Ovary (tissue), 9 donors: Measurements from ENCODE around the gene THAP6. TPM values are rescaled to one million over a fixed set of nuclear protein-coding genes. Genes with fewer than 3 reads are reported as not detected.

ENCODE experiments used
- DNase-seq, 5 donors: peaks; one replicate each; pipeline ENCODE4 v3.0.0-alpha.2; 2019 to 2020
- H3K27ac ChIP-seq, 2 donors: fragments of 200-600 bp; one replicate each; pipeline versions ENCODE4 v1.5.1 to v1.8.0; 2019 to 2022
- H3K27me3 ChIP-seq: fragments of 200-600 bp; one replicate; pipeline ENCODE4 v1.8.0; 2022
- H3K36me3 ChIP-seq: fragments of 200-600 bp; sonication (generic); one replicate; pipeline ENCODE4 v1.5.1; 2019
- H3K4me1 ChIP-seq: one replicate; pipeline ENCODE4 v1.8.1; 2013; ENCODE audit warnings: mild to moderate bottlenecking, moderate library complexity; ENCODE audit not compliant: insufficient read depth
- H3K4me3 ChIP-seq: fragments of 200-600 bp; sonication (generic); one replicate; pipeline ENCODE4 v1.5.1; 2017
- H3K9me3 ChIP-seq, 2 donors: fragments of 200-600 bp in 1 of 2; sonication (generic) in 1 of 2; one replicate each; pipeline versions ENCODE4 v1.5.1 to v1.8.1; 2013 to 2019; ENCODE audit warnings: mild to moderate bottlenecking in 1 of 2, moderate library complexity in 1 of 2
- EP300 ChIP-seq: sonication (generic); formaldehyde crosslinking; IDR thresholded peaks from one replicate; pipeline ENCODE4 v1.6.1; 2017; ENCODE audit warnings: antibody characterized with exemption
- POLR2A ChIP-seq: fragments of 450-650 bp; IDR thresholded peaks from one replicate; pipeline ENCODE4 v1.6.1; 2017; ENCODE audit warnings: antibody characterized with exemption, mild to moderate bottlenecking, moderate library complexity
- WGBS, 3 donors: extraction: QIAGEN DNeasy Blood & Tissue Kit in 1 of 3; methylation state at CpG; one replicate each; pipeline versions ENCODE4 v1.1.5 to v1.1.7; 2013 to 2017; 5-methylcytosine and 5-hydroxymethylcytosine counted together
- intact Hi-C, 4 donors: fragments of 100-400 bp; cut with DNase I; formaldehyde crosslinking; loops; one replicate each; pipeline versions ENCODE4 v1.11.0 to v1.15.1; 2022 to 2023
- polyA plus RNA-seq, 2 donors: library from polyadenylated mRNA; stranded (reverse); fragments of 200-250 nt in 1 of 2; fragments of 350-450 nt in 1 of 2; fragmentation: Illumina TruSeq in 1 of 2; extraction: RNeasy Lipid Tissue Mini Kit (QIAGEN cat#74804) in 1 of 2; gene quantifications; one replicate each; pipeline ENCODE4 v1.2.3, GENCODE V29; 2013 to 2014
- total RNA-seq, 7 donors: library from RNA; depleted of rRNA in 2 of 7; stranded (reverse); fragments of >200 nt in 2 of 7; fragmentation: NEBNext Ultra II Directional in 3 of 7; extraction: Animal tissue kit (Norgen Biotek cat#: 25700) in 3 of 7; gene quantifications; one replicate each; pipeline versions ENCODE4 v1.1.0 to v1.2.4, GENCODE V29; 2016 to 2023
- TF ChIP-seq, protein P1 (sequence below), 3 donors: fragments of 450-650 bp in 2 of 3; fragments of 200-600 bp in 1 of 3; IDR thresholded peaks; one replicate each; pipeline versions ENCODE4 v1.5.1 to v1.8.0; 2016 to 2022; ENCODE audit warnings: antibody characterized with exemption in 3 of 3, mild to moderate bottlenecking in 1 of 3
- donor health status: DM: no; HTN: no; CAD: no; lungs with moderate emphysema.
- donor health status: DM: no; HTN: no; CAD: no.
- donor health status: Bipolar disorder and iron deficiency.
- donor health status: DM: yes; HTN: yes; CAD: no.
- donor health status: DM: no; HTN: no; CAD: no.
- donor health status: DM: yes; HTN: yes; CAD: no.

THAP6 gene
- total and polyA plus RNA-seq, 9 donors, result 7.4 to 30.7 (median 15.7) TPM

DNA sequence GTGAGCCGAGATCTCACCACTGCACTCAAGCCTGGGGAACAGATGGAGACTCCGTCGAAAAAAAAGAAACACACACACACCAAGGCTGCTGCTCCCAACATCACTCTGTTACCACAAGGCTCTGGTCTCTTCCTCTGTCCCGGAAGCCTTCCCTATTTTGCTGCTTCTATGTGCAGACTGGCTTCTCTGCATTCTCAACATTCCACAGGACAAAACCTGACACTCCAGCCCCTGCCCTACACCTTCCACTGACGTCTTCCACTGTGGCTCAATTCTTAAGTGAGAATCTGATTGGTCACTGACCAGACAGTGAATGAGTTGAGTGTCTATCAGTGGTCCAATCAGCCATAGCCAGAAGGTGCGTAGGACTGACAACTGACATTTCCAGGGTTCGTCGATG, 47.5 kb downstream of the THAP6 start:
- DNase-seq, result no peak
- no peak overlapping the region for H3K27ac ChIP-seq
- H3K36me3 ChIP-seq, result no peaks in the 10 kb centered on the region
- H3K27me3 ChIP-seq, result no peaks in the 10 kb centered on the region
- intact Hi-C loops, result no loop called here
- TF ChIP-seq POLR2A (no peak), EP300 (no peak)
- TF ChIP-seq, protein P1, sequence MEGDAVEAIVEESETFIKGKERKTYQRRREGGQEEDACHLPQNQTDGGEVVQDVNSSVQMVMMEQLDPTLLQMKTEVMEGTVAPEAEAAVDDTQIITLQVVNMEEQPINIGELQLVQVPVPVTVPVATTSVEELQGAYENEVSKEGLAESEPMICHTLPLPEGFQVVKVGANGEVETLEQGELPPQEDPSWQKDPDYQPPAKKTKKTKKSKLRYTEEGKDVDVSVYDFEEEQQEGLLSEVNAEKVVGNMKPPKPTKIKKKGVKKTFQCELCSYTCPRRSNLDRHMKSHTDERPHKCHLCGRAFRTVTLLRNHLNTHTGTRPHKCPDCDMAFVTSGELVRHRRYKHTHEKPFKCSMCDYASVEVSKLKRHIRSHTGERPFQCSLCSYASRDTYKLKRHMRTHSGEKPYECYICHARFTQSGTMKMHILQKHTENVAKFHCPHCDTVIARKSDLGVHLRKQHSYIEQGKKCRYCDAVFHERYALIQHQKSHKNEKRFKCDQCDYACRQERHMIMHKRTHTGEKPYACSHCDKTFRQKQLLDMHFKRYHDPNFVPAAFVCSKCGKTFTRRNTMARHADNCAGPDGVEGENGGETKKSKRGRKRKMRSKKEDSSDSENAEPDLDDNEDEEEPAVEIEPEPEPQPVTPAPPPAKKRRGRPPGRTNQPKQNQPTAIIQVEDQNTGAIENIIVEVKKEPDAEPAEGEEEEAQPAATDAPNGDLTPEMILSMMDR (IDR thresholded peaks at IDR 0.05), result no peak
- no peaks in the 10 kb centered on the region for H3K4me1 ChIP-seq
- WGBS, 3 donors, result 64 to 72% (median 70%) methylated on average over 8 of the region's 8 CpGs
- H3K9me3 ChIP-seq, result no peaks in the 10 kb centered on the region
- H3K4me3 ChIP-seq, result no peak overlapping the region

DNA sequence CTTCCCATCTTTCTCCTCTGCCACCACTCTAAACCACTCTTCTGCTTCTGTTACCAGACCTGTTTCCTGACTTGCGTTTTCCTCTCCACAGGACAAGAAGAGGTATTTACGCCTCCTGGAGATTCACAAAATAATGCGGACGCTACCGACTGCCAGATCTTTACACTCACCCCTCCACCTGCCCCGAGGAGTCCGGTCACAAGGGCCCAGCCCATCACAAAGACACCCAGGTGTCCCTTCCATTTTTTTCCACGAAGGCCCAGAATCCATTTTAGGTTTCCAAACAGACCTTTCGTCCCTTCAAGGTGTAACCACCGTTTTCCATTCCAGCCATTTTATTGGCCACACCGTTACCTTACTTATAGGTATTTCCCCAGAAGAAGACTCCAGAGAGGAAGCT, 49.8 kb downstream of the THAP6 start:
- no peaks in the 10 kb centered on the region for H3K36me3 ChIP-seq
- intact Hi-C loops, result no loop called here
- H3K4me3 ChIP-seq, result no peak overlapping the region
- no peak overlapping the region for H3K27ac ChIP-seq
- no peak for DNase-seq
- H3K4me1 ChIP-seq, result no peaks in the 10 kb centered on the region
- H3K27me3 ChIP-seq, result no peaks in the 10 kb centered on the region
- WGBS, 3 donors, result 80 to 90% (median 89%) methylated on average over 11 of the region's 11 CpGs
- no peaks in the 10 kb centered on the region for H3K9me3 ChIP-seq
- TF ChIP-seq, protein P1 (IDR thresholded peaks at IDR 0.05), result no peak
- no peak for TF ChIP-seq EP300
- TF ChIP-seq POLR2A, result no peak

DNA sequence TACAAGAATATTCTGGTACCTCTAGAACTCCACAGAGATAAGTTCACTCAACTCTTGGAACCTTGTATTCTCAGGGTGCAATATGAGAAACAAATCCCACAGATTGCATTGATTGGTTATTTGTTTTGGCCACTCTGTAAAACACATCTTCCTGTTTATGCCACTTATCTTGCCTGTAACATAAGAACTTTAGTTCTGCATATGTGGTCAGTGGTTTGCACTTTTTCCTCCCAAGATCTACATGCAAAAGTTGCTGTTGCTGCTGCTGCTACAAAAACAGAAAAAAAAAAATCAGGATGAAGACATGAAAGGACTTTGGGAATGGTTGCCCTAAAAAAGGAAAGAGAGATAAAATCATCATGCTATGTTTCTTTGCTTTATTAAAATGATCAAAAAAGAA, 51.2 kb downstream of the THAP6 start:
- no peaks in the 10 kb centered on the region for H3K27me3 ChIP-seq
- no peak overlapping the region for H3K27ac ChIP-seq
- DNase-seq, result no peak
- H3K9me3 ChIP-seq, result no peaks in the 10 kb centered on the region
- no peaks in the 10 kb centered on the region for H3K4me1 ChIP-seq
- H3K36me3 ChIP-seq, result no peaks in the 10 kb centered on the region
- intact Hi-C loops, result no loop called here
- no peak overlapping the region for H3K4me3 ChIP-seq
- TF ChIP-seq POLR2A, result no peak
- TF ChIP-seq EP300, result no peak
- TF ChIP-seq, protein P1 (IDR thresholded peaks at IDR 0.05), result no peak

DNA sequence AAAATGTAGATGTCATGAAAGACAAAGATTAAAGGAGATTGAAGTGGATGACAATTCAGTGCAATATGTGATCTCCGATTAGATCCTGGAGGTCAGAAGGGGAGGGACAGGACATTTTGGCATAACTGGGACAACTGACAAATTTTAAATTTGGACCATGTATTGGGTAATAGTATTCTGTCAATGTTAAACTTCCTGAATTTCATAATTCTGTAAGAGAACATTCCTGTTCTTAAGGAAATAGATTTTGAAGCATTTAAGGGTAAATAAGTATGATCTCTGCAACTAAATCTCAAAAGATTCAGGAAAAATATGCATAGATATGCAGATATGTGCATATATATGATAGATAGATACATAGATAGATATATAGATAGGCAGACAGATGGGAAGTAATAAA, 52.6 kb downstream of the THAP6 start:
- no peak overlapping the region for H3K27ac ChIP-seq
- H3K9me3 ChIP-seq, result no peaks in the 10 kb centered on the region
- H3K27me3 ChIP-seq, result no peaks in the 10 kb centered on the region
- H3K4me3 ChIP-seq, result no peak overlapping the region
- TF ChIP-seq POLR2A, result no peak
- intact Hi-C loops, result no loop called here
- no peaks in the 10 kb centered on the region for H3K36me3 ChIP-seq
- 82 to 90% (median 88%) methylated on average over 1 of the region's 1 CpG for WGBS, 3 donors
- no peak for DNase-seq
- H3K4me1 ChIP-seq, result no peaks in the 10 kb centered on the region

DNA sequence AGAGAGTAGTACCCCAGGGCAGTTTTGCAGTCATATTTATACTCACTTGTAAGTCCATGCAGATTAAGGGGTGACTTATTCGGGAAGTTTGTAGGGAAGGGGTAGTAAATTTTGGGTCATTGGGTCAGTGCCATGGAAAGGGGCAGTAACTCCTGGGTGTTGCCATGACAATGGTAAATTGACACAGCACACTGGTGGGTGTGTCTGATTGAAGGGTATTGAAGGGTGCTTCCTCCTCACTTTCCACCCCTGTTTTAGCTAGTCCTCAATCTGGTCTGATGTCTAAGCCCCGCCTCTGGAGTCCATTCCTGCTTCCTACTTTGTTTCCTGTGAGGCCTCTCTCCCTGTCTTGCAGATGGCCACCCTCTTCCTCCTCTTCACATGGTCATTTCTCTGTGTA, 53.5 kb downstream of the THAP6 start:
- DNase-seq, result no peak
- Histone ChIP-seq H3K4me3 (no peak overlapping the region), H3K27ac (no peak overlapping the region), H3K4me1 (no peaks in the 10 kb centered on the region), H3K27me3 (no peaks in the 10 kb centered on the region), H3K36me3 (no peaks in the 10 kb centered on the region), H3K9me3 (no peaks in the 10 kb centered on the region)
- TF ChIP-seq EP300 (no peak), POLR2A (no peak)
- TF ChIP-seq, protein P1 (IDR thresholded peaks at IDR 0.05), result no peak
- 85 to 96% (median 93%) methylated on average over 2 of the region's 2 CpGs for WGBS, 3 donors
- intact Hi-C loops, result no loop called here

Other genes starting within 250 kb of the THAP6 start
- 10 to 100 TPM; 14.6 to 40.3 (median 28.1) TPM for gene RCHY1, start 70 bp upstream of the THAP6 start, total RNA-seq
- 10 to 100 TPM; 16.6 to 43.4 TPM for gene RCHY1, start 70 bp upstream of the THAP6 start, polyA plus RNA-seq
- not detected for gene ODAPH, start 41.6 kb downstream of the THAP6 start, total RNA-seq
- not detected for gene ODAPH, start 41.6 kb downstream of the THAP6 start, polyA plus RNA-seq
- 1 to 10 TPM; 1.2 to 3.4 (median 1.9) TPM for gene CDKL2, start 116.1 kb downstream of the THAP6 start, total RNA-seq
- 1 to 10 TPM in 1 of 2 donors, under 1 TPM in 1; 0.45 to 1.2 TPM for gene CDKL2, start 116.1 kb downstream of the THAP6 start, polyA plus RNA-seq
- gene G3BP2, start 158.9 kb downstream of the THAP6 start, total RNA-seq, result 10 to 100 TPM; 56.0 to 96.5 (median 83.1) TPM
- gene G3BP2, start 158.9 kb downstream of the THAP6 start, polyA plus RNA-seq, result 100 to 1,000 TPM in 1 of 2 donors, 10 to 100 TPM in 1; 31.4 to 122 TPM
- gene USO1, start 210.1 kb downstream of the THAP6 start, total RNA-seq, result 10 to 100 TPM; 52.2 to 91.3 (median 74.3) TPM
- 10 to 100 TPM; 50.7 to 56.2 TPM for gene USO1, start 210.1 kb downstream of the THAP6 start, polyA plus RNA-seq